Gastrocnemius medialis (tissue), 4 donors: ENCODE data around the gene GRIA3. TPM values are rescaled to one million over a fixed set of nuclear protein-coding genes. Genes with fewer than 3 reads are reported as not detected.

ENCODE experiments used
- ATAC-seq, 2 donors: fragments of 150-250 bp; one replicate each; pipeline ENCODE4 v1.9.1; 2016
- DNase-seq, 2 donors: peaks; one replicate each; pipeline ENCODE4 v3.0.0-alpha.2; 2019
- H3K27ac ChIP-seq, 4 donors: fragments of 200-600 bp; sonication (generic); 1 replicate in 1 of 4; 2 replicates in 3 of 4; pipeline ENCODE4 v1.5.1; 2016 to 2018; ENCODE audit warnings: mild to moderate bottlenecking in 2 of 4, moderate library complexity in 1 of 4
- H3K27me3 ChIP-seq, 3 donors: fragments of 200-600 bp; sonication (generic) in 2 of 3; 1 replicate in 1 of 3; 2 replicates in 2 of 3; pipeline versions ENCODE4 v1.5.1 to v1.6.0; 2016 to 2019; ENCODE audit warnings: mild to moderate bottlenecking in 1 of 3, moderate library complexity in 1 of 3
- H3K36me3 ChIP-seq, 2 donors: fragments of 200-600 bp; sonication (generic) in 1 of 2; one replicate each; pipeline ENCODE4 v1.5.1; 2017 to 2018
- H3K4me1 ChIP-seq, 2 donors: fragments of 200-600 bp; sonication (generic) in 1 of 2; one replicate each; pipeline ENCODE4 v1.5.1; 2016 to 2017; ENCODE audit warnings: mild to moderate bottlenecking in 2 of 2
- H3K4me3 ChIP-seq, 4 donors: fragments of 200-600 bp; sonication (generic) in 3 of 4; 1 replicate in 1 of 4; 2 replicates in 3 of 4; pipeline ENCODE4 v1.5.1; 2016 to 2019; ENCODE audit warnings: mild to moderate bottlenecking in 2 of 4
- H3K9me3 ChIP-seq, 3 donors: fragments of 200-600 bp; sonication (generic) in 2 of 3; 1 replicate in 1 of 3; 2 replicates in 2 of 3; pipeline ENCODE4 v1.5.1; 2016 to 2019
- CTCF ChIP-seq, 5 experiments: fragments of 450-650 bp in 3 of 5; fragments of 200-600 bp in 2 of 5; sonication (generic) in 2 of 5; IDR thresholded peaks in 4 of 5; conservative IDR thresholded peaks in 1 of 5; 1 replicate in 4 of 5; 2 replicates in 1 of 5; pipeline ENCODE4 v1.5.1; 2016 to 2019; ENCODE audit warnings: antibody characterized with exemption in 5 of 5, mild to moderate bottlenecking in 3 of 5, moderate library complexity in 3 of 5
- POLR2A ChIP-seq, 2 donors: fragments of 450-650 bp; IDR thresholded peaks; one replicate each; pipeline ENCODE4 v1.6.1; 2017; ENCODE audit warnings: antibody characterized with exemption in 2 of 2, mild to moderate bottlenecking in 2 of 2, moderate library complexity in 2 of 2
- in situ Hi-C, 4 donors: fragments of 200-750 bp; cut with MboI; loops; one replicate each; pipeline versions ENCODE4 v1.15.0 to v1.8.0; 2017; ENCODE audit warnings: low sequenced_read_pairs in 4 of 4
- intact Hi-C: fragments of 100-400 bp; cut with DNase I; formaldehyde crosslinking; loops from one replicate; pipeline ENCODE4 v1.15.1; 2023; ENCODE audit warnings: low total_unique reads
- total RNA-seq, 4 donors: library from RNA; depleted of rRNA; stranded (reverse); fragments of >200 nt; gene quantifications; one replicate each; pipeline versions ENCODE4 v1.1.0 to v1.2.3, GENCODE V29; 2016

GRIA3 gene
- total RNA-seq, 4 donors from 2014 or later = 0.05 to 0.24 (median 0.09) TPM; not detected in 1

GRCh38 chrX:123153846-123154335 lies 30.2 kb upstream of the GRIA3 start:
- H3K9me3 ChIP-seq = no peaks in the 10 kb centered on the region
- H3K4me1 ChIP-seq = no peaks in the 10 kb centered on the region
- H3K4me3 ChIP-seq = no peak overlapping the region
- H3K27ac ChIP-seq = no peak overlapping the region
- in situ Hi-C loops = no loop called here
- intact Hi-C loops = no loop called here
- H3K27me3 ChIP-seq = no peaks in the 10 kb centered on the region
- no peaks in the 10 kb centered on the region for H3K36me3 ChIP-seq
- DNase-seq (no peak), ATAC-seq (no peak)
- TF ChIP-seq POLR2A (IDR thresholded peaks at IDR 0.05) (no peak), CTCF (IDR thresholded peaks at IDR 0.05 in 4 of 5, conservative IDR thresholded peaks at IDR 0.05 in 1 of 5) (no peak)

- no peak for DNase-seq
- H3K27ac ChIP-seq = no peak overlapping the region
- no peaks in the 10 kb centered on the region for H3K36me3 ChIP-seq
- H3K9me3 ChIP-seq = no peaks in the 10 kb centered on the region
- H3K27me3 ChIP-seq = no peaks in the 10 kb centered on the region
- in situ Hi-C loops = no loop called here
- no peak for TF ChIP-seq CTCF (IDR thresholded peaks at IDR 0.05 in 4 of 5, conservative IDR thresholded peaks at IDR 0.05 in 1 of 5)
- TF ChIP-seq POLR2A (IDR thresholded peaks at IDR 0.05) = no peak
- no peak for ATAC-seq
- H3K4me1 ChIP-seq = no peaks in the 10 kb centered on the region
- no peak overlapping the region for H3K4me3 ChIP-seq
- intact Hi-C loops = no loop called here
These were observed 28.8 kb upstream of the GRIA3 start for GRCh38 chrX:123155327-123155726.

- in situ Hi-C loops = no loop called here
- Histone ChIP-seq H3K36me3 (no peaks in the 10 kb centered on the region), H3K27me3 (no peaks in the 10 kb centered on the region), H3K4me1 (no peaks in the 10 kb centered on the region), H3K4me3 (no peak overlapping the region), H3K9me3 (no peaks in the 10 kb centered on the region), H3K27ac (no peak overlapping the region)
- intact Hi-C loops = no loop called here
- ATAC-seq (no peak), DNase-seq (no peak)
- no peak for TF ChIP-seq POLR2A (IDR thresholded peaks at IDR 0.05)
- no peak for TF ChIP-seq CTCF (IDR thresholded peaks at IDR 0.05 in 4 of 5, conservative IDR thresholded peaks at IDR 0.05 in 1 of 5)
These were observed 26.5 kb upstream of the GRIA3 start for GRCh38 chrX:123157586-123157985.

- in situ Hi-C loops = no loop called here
- H3K36me3 ChIP-seq = no peaks in the 10 kb centered on the region
These were observed 24.7 kb upstream of the GRIA3 start for GRCh38 chrX:123159403-123159802.

More at GRCh38 chrX:123159403-123159802, 24.7 kb upstream of the GRIA3 start:
- H3K27ac ChIP-seq = no peak overlapping the region
- intact Hi-C loops = no loop called here
- no peaks in the 10 kb centered on the region for H3K4me1 ChIP-seq
- DNase-seq (no peak), ATAC-seq (no peak)
- H3K4me3 ChIP-seq = no peak overlapping the region
- TF ChIP-seq CTCF (IDR thresholded peaks at IDR 0.05 in 4 of 5, conservative IDR thresholded peaks at IDR 0.05 in 1 of 5) = no peak
- TF ChIP-seq POLR2A (IDR thresholded peaks at IDR 0.05) = no peak
- H3K9me3 ChIP-seq = no peaks in the 10 kb centered on the region
- H3K27me3 ChIP-seq = no peaks in the 10 kb centered on the region
